SH-SY5Y (cell line): ENCODE results near the gene MYBPH.

Experiments used
- GATA2 ChIP-seq: IDR thresholded peaks from 2 replicates; pipeline ENCODE4 v1.6.1; 2011; ENCODE audit warnings: mild to moderate bottlenecking, low read depth, low read length
- GATA3 ChIP-seq: IDR thresholded peaks from 2 replicates; pipeline ENCODE4 v1.6.1; 2011; ENCODE audit warnings: low read depth, mild to moderate bottlenecking, low read length, moderate library complexity

- TF ChIP-seq GATA2 (no peak), GATA3 (no peak)
Measured at GRCh38 chr1:203204756-203205155, 29.1 kb upstream of the MYBPH start.
